ENCODE measurements around the gene ZNHIT1. TPM values are rescaled to one million over a fixed set of nuclear protein-coding genes. Genes with fewer than 3 reads are reported as not detected.

Gene ZNHIT1
- total RNA-seq, 1 experiment from 2014 or later = 69.7 TPM

- no peak for DNase-seq (ENCODE audit: low read depth, low spot score)
- H3K36me3 ChIP-seq (ENCODE audit: control insufficient read depth, insufficient read depth, low read length) = no peaks in the 10 kb centered on the region; the same call in 1 of the 2 replicates
- intact Hi-C loops (cut with micrococcal nuclease; ENCODE audit: unreplicated experiment) (no loop called here), in situ Hi-C loops (cut with HindIII; ENCODE audit: low pct_unique_long_range_greater_than_20kb, low sequenced_read_pairs) (no loop called here)
- CTCF ChIA-PET = interaction anchor here (0.6 to 1.7 kb wide), 3 partner anchors 27 to 325 kb away, joined by 3 to 9 read pairs (median 3); no protein-coding TSS in a partner anchor
- H3K27ac ChIP-seq (ENCODE audit: low read length) = peak overlapping the region; percentile 95
- H3K27me3 ChIP-seq (ENCODE audit: control insufficient read depth, insufficient read depth, low read length) = no peaks in the 10 kb centered on the region
- no TSS peak for BruUV-seq (replicated peaks)
- POLR2A ChIA-PET = interaction anchor here (0.6 to 1.5 kb wide), 4 partner anchors 22 to 560 kb away, joined by 3 to 10 read pairs (median 6); partner anchors contain the start of gene ACTL6B
- no peak for TF ChIP-seq TCF7L2 (IDR thresholded peaks at IDR 0.05; ENCODE audit: low read depth, low read length)
- TF ChIP-seq SIN3A (IDR thresholded peaks at IDR 0.05; ENCODE audit: borderline replicate concordance, insufficient read depth, low read depth, low read length) = no peak
- TF ChIP-seq REST (IDR thresholded peaks at IDR 0.05; ENCODE audit: insufficient read depth in 1 of 2, low read depth in 2 of 2, low read length in 1 of 2) = no peak
- TF ChIP-seq POLR2AphosphoS5 (IDR thresholded peaks at IDR 0.05; ENCODE audit: low read depth, low read length) = no peak
- TF ChIP-seq, protein P1, sequence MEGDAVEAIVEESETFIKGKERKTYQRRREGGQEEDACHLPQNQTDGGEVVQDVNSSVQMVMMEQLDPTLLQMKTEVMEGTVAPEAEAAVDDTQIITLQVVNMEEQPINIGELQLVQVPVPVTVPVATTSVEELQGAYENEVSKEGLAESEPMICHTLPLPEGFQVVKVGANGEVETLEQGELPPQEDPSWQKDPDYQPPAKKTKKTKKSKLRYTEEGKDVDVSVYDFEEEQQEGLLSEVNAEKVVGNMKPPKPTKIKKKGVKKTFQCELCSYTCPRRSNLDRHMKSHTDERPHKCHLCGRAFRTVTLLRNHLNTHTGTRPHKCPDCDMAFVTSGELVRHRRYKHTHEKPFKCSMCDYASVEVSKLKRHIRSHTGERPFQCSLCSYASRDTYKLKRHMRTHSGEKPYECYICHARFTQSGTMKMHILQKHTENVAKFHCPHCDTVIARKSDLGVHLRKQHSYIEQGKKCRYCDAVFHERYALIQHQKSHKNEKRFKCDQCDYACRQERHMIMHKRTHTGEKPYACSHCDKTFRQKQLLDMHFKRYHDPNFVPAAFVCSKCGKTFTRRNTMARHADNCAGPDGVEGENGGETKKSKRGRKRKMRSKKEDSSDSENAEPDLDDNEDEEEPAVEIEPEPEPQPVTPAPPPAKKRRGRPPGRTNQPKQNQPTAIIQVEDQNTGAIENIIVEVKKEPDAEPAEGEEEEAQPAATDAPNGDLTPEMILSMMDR (IDR thresholded peaks at IDR 0.05) = no peak
- ATAC-seq = no peak; the same call in none of the 2 replicates
- H3K4me1 ChIP-seq (ENCODE audit: control insufficient read depth, insufficient read depth, low read length) = peaks cover 13% of the 10 kb centered on the region
- peak overlapping the region; percentile 85 to 97 for H3K4me3 ChIP-seq (ENCODE audit: low read depth in 2 of 2, low read length in 2 of 2)
- no peaks in the 10 kb centered on the region for H3K9me3 ChIP-seq (ENCODE audit: control insufficient read depth, insufficient read depth, low read depth, low read length)
These were observed 1.0 kb upstream of the ZNHIT1 start for GRCh38 chr7:101216860-101217387.

GRCh38 chr7:101218236-101219125 is 516 bp downstream of the ZNHIT1 start:
- TSS peak; percentile 88 for BruUV-seq (replicated peaks)
- no peak for TF ChIP-seq SIN3A (IDR thresholded peaks at IDR 0.05; ENCODE audit: borderline replicate concordance, insufficient read depth, low read depth, low read length)
- no peak; the same call in 1 of the 2 replicates for TF ChIP-seq POLR2AphosphoS5 (IDR thresholded peaks at IDR 0.05; ENCODE audit: low read depth, low read length)
- no peak for TF ChIP-seq TCF7L2 (IDR thresholded peaks at IDR 0.05; ENCODE audit: low read depth, low read length)
- TF ChIP-seq REST (IDR thresholded peaks at IDR 0.05; ENCODE audit: insufficient read depth in 1 of 2, low read depth in 2 of 2, low read length in 1 of 2) = no peak
- TF ChIP-seq, protein P1 (IDR thresholded peaks at IDR 0.05) = no peak
- peak overlapping the region; percentile 85 to 97 for H3K4me3 ChIP-seq (ENCODE audit: low read depth in 2 of 2, low read length in 2 of 2)
- intact Hi-C loops (cut with micrococcal nuclease; ENCODE audit: unreplicated experiment) (no loop called here), in situ Hi-C loops (cut with HindIII; ENCODE audit: low pct_unique_long_range_greater_than_20kb, low sequenced_read_pairs) (no loop called here)
- H3K36me3 ChIP-seq (ENCODE audit: control insufficient read depth, insufficient read depth, low read length) = no peaks in the 10 kb centered on the region; the same call in 1 of the 2 replicates
- peaks cover 13% of the 10 kb centered on the region for H3K4me1 ChIP-seq (ENCODE audit: control insufficient read depth, insufficient read depth, low read length)
- no peaks in the 10 kb centered on the region for H3K9me3 ChIP-seq (ENCODE audit: control insufficient read depth, insufficient read depth, low read depth, low read length)
- DNase-seq (ENCODE audit: low read depth, low spot score) (no peak), ATAC-seq (peak; percentile 11)
- no peaks in the 10 kb centered on the region for H3K27me3 ChIP-seq (ENCODE audit: control insufficient read depth, insufficient read depth, low read length)
- CTCF ChIA-PET = interaction anchor here (1.2 to 1.7 kb wide), 2 partner anchors 26 to 74 kb away, joined by 8 to 9 read pairs; partner anchors contain the start of gene FIS1
- POLR2A ChIA-PET = interaction anchor here (0.6 to 1.5 kb wide), 9 partner anchors 13 to 315 kb away, joined by 3 to 7 read pairs (median 4); no protein-coding TSS in a partner anchor
- H3K27ac ChIP-seq (ENCODE audit: low read length) = peak overlapping the region; percentile 95
